Lung (tissue), 12 donors: ENCODE results near the gene SCCPDH. TPM values are rescaled to one million over a fixed set of nuclear protein-coding genes. Genes with fewer than 3 reads are reported as not detected.

ENCODE experiments used
- ATAC-seq: fragments of 200-7000 bp; cut with Tn5 transposase; one replicate; pipeline ENCODE4 v1.9.1; 2020; ENCODE audit warnings: moderate number of reproducible peaks; ENCODE audit not compliant: insufficient read depth, low FRiP score
- DNase-seq, 3 donors: peaks; one replicate each; pipeline ENCODE4 v3.0.0-alpha.2; 2013 to 2017
- H3K27ac ChIP-seq, 2 donors: one replicate each; pipeline ENCODE4 v1.5.1; 2013; ENCODE audit warnings: mild to moderate bottlenecking in 2 of 2, moderate library complexity in 2 of 2, control low read depth in 1 of 2, inconsistent platforms in 1 of 2, low read depth in 1 of 2, low read length in 1 of 2
- H3K27me3 ChIP-seq, 3 donors: one replicate each; pipeline ENCODE4 v1.5.1; 2013; ENCODE audit warnings: low read length in 2 of 3; ENCODE audit not compliant: control insufficient read depth in 3 of 3, insufficient read depth in 3 of 3
- H3K36me3 ChIP-seq, 4 donors: one replicate each; pipeline ENCODE4 v1.5.1; 2013; ENCODE audit warnings: low read length in 4 of 4, mild to moderate bottlenecking in 1 of 4, moderate library complexity in 1 of 4; ENCODE audit not compliant: control insufficient read depth in 4 of 4, insufficient read depth in 4 of 4
- H3K4me1 ChIP-seq, 5 donors: one replicate each; pipeline ENCODE4 v1.5.1; 2013; ENCODE audit warnings: low read length in 5 of 5, mild to moderate bottlenecking in 2 of 5, moderate library complexity in 1 of 5; ENCODE audit not compliant: control insufficient read depth in 5 of 5, insufficient read depth in 5 of 5
- H3K4me3 ChIP-seq: one replicate; pipeline ENCODE4 v1.5.1; 2013; ENCODE audit warnings: mild to moderate bottlenecking, control low read depth, moderate library complexity
- H3K9ac ChIP-seq, 2 donors: one replicate each; pipeline ENCODE4 v1.5.1; 2013; ENCODE audit warnings: low read length in 2 of 2, control low read depth in 1 of 2; ENCODE audit not compliant: insufficient read depth in 1 of 2
- H3K9me3 ChIP-seq, 4 donors: one replicate each; pipeline ENCODE4 v1.5.1; 2013; ENCODE audit warnings: low read length in 3 of 4, mild to moderate bottlenecking in 1 of 4, moderate library complexity in 1 of 4; ENCODE audit not compliant: control insufficient read depth in 4 of 4, insufficient read depth in 3 of 4
- WGBS, 2 donors: extraction: QIAGEN DNeasy Blood & Tissue Kit; methylation state at CpG; one replicate each; pipeline ENCODE4 v1.1.7; 2013; 5-methylcytosine and 5-hydroxymethylcytosine counted together
- polyA plus RNA-seq, 2 donors: library from polyadenylated mRNA; stranded (reverse); fragments of 200-250 nt; gene quantifications; one replicate each; pipeline ENCODE4 v1.2.1, GENCODE V29; 2013
- total RNA-seq, 2 donors: library from RNA; depleted of rRNA in 1 of 2; stranded (reverse); fragments of >200 nt in 1 of 2; gene quantifications; one replicate each; pipeline ENCODE4 v1.2.1, GENCODE V29; 2014 to 2021
- TF ChIP-seq, protein P1 (sequence below): IDR thresholded peaks from 2 replicates; pipeline ENCODE4 v1.5.1; 2012; ENCODE audit warnings: mild to moderate bottlenecking; ENCODE audit errors: control extremely low read depth, extremely low read depth
- donor health status: control.
- donor health status: control.
- donor health status: Bipolar disorder and iron deficiency.
- donor health status: healthy.
- donor health status: DM: yes; HTN: yes; CAD: no.

The SCCPDH gene
- total and polyA plus RNA-seq, 4 donors: 14.2 to 34.0 (median 24.8) TPM

DNA sequence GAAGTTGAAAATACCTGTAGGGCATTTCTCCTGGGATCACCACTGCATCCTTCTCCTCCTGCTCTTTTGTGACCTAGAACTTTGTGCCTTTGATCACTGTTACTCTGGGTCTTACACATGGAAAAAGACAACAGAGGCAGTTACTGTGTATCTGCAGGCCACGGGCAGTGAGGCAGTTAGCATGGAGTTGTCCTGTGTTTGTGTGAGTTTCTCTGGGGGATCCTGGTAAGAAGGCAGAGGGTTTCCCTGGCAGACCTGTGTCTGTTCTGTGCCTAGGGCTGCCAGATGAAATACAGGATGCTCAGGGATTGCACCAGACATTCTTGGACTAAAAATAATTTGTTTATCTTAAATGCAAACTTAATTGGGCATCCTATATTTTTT is 44.4 kb upstream of the SCCPDH start:
- Histone ChIP-seq H3K4me1 (peaks cover 0 to 4% (median 0%) of the 10 kb centered on the region in 5 donors), H3K9me3 (no peaks in the 10 kb centered on the region), H3K36me3 (no peaks in the 10 kb centered on the region), H3K27me3 (no peaks in the 10 kb centered on the region), H3K9ac (no peak overlapping the region), H3K27ac (no peak overlapping the region), H3K4me3 (no peak overlapping the region)
- no peak for ATAC-seq
- DNase-seq: no peak
- 55 to 83% methylated on average over 1 of the region's 1 CpG for WGBS, 2 donors
- TF ChIP-seq, protein P1, sequence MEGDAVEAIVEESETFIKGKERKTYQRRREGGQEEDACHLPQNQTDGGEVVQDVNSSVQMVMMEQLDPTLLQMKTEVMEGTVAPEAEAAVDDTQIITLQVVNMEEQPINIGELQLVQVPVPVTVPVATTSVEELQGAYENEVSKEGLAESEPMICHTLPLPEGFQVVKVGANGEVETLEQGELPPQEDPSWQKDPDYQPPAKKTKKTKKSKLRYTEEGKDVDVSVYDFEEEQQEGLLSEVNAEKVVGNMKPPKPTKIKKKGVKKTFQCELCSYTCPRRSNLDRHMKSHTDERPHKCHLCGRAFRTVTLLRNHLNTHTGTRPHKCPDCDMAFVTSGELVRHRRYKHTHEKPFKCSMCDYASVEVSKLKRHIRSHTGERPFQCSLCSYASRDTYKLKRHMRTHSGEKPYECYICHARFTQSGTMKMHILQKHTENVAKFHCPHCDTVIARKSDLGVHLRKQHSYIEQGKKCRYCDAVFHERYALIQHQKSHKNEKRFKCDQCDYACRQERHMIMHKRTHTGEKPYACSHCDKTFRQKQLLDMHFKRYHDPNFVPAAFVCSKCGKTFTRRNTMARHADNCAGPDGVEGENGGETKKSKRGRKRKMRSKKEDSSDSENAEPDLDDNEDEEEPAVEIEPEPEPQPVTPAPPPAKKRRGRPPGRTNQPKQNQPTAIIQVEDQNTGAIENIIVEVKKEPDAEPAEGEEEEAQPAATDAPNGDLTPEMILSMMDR: no peak

DNA sequence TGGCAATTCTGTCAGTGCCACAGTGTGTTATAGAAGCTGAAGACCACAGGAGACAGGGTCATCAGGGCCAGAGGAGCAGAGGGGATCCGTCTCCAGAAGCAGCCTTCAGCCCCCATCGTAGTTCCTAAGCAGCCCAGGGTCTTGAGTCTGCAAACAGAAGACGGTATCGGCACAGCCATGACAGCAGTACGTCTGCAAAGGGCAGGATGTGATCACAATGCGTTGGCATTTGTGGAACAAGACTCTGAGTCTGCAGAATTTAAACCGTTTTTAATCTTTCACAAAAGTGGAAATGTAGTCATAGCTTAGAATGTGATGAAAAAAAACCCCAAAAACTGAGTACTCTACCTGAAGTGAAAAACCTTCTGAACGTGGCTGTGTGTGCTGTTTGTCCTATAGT is 44.0 kb upstream of the SCCPDH start:
- 49 to 58% methylated on average over 8 of the region's 8 CpGs for WGBS, 2 donors
- Histone ChIP-seq H3K9ac (no peak overlapping the region), H3K9me3 (no peaks in the 10 kb centered on the region), H3K27me3 (no peaks in the 10 kb centered on the region), H3K27ac (no peak overlapping the region), H3K36me3 (no peaks in the 10 kb centered on the region), H3K4me3 (no peak overlapping the region), H3K4me1 (peaks cover 0 to 4% (median 0%) of the 10 kb centered on the region in 5 donors)
- TF ChIP-seq, protein P1: no peak
- DNase-seq (no peak), ATAC-seq (no peak)

DNA sequence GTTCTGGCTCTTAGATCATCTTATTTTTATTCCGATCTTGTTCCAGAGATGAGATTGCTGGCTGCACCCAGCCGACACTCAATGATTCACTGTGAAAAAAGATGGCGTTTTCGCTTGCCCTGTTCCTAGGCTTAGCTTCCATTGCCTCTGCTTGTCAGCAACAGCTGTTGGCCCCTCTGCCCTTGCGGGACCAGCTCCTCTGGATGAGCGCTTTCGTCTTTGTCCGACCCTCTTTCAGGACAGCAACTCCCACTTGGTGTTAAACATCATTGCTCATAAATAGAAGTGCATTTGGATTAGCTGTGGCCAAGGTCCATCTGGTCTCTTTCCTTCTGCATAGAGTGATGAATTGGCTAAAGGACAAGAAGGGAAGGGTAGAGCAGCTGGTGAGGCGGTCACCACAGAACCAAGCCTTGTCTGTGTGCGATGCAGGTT is 43.5 kb upstream of the SCCPDH start:
- peak in 2 of 3 donors; percentile 22 for DNase-seq
- ATAC-seq: no peak
- 84 to 91% methylated on average over 10 of the region's 10 CpGs for WGBS, 2 donors

More for the DNA sequence above, 43.5 kb upstream of the SCCPDH start:
- Histone ChIP-seq H3K9me3 (no peaks in the 10 kb centered on the region), H3K9ac (no peak overlapping the region), H3K4me3 (no peak overlapping the region), H3K4me1 (peaks cover 0 to 4% (median 0%) of the 10 kb centered on the region in 5 donors), H3K27me3 (no peaks in the 10 kb centered on the region), H3K27ac (no peak overlapping the region), H3K36me3 (no peaks in the 10 kb centered on the region)
- TF ChIP-seq, protein P1: no peak
